ENCODE measurements around the gene OR2D2. TPM values are rescaled to one million over a fixed set of nuclear protein-coding genes. Genes with fewer than 3 reads are reported as not detected.

OR2D2 gene
- total and polyA plus RNA-seq, 12 donors, result 0.11 to 0.34 (median 0.28) TPM; not detected in 9

DNA sequence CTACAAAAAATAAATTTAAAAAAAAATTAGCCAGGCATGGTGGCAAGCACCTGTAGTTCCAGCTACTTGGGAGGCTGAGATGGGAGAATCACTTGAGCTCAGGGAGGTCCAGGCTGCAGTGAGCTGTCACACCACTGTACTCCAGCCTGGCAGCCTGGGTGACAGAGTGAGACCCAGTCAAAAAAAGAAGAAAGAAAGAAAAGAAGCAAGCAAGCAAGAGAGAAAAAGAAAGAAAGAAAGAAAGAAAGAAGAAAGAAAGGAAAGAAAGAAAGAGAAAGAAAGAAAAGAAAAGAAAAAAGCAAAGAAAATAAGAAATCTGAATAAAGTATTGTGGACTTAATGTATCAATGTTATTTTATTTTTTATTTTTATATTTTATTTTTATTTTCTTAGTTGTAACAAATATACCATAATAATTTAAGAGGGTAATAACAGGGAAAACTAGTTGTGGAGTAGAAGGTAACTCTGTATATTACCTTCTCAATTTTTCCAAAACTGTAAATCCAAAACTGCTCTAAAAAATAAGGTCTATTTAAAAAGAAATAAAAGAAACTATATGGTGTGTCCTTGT lies 32.8 kb upstream of the OR2D2 start:
- H3K9me3 ChIP-seq (replicated peaks in 1 of 3), result no peaks in the 10 kb centered on the region
- H3K4me3 ChIP-seq, result no peak overlapping the region
- no peak for TF ChIP-seq POLR2A (IDR thresholded peaks at IDR 0.05)
- TF ChIP-seq, protein P1, sequence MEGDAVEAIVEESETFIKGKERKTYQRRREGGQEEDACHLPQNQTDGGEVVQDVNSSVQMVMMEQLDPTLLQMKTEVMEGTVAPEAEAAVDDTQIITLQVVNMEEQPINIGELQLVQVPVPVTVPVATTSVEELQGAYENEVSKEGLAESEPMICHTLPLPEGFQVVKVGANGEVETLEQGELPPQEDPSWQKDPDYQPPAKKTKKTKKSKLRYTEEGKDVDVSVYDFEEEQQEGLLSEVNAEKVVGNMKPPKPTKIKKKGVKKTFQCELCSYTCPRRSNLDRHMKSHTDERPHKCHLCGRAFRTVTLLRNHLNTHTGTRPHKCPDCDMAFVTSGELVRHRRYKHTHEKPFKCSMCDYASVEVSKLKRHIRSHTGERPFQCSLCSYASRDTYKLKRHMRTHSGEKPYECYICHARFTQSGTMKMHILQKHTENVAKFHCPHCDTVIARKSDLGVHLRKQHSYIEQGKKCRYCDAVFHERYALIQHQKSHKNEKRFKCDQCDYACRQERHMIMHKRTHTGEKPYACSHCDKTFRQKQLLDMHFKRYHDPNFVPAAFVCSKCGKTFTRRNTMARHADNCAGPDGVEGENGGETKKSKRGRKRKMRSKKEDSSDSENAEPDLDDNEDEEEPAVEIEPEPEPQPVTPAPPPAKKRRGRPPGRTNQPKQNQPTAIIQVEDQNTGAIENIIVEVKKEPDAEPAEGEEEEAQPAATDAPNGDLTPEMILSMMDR (IDR thresholded peaks at IDR 0.05), result no peak
- H3K4me1 ChIP-seq (replicated peaks in 1 of 2), result no peaks in the 10 kb centered on the region
- DNase-seq, result no peak
- intact Hi-C loops (cut with DNase I), result no loop called here
- no peak overlapping the region for H3K27ac ChIP-seq
- no peaks in the 10 kb centered on the region for H3K36me3 ChIP-seq (replicated peaks in 1 of 2)
- no peaks in the 10 kb centered on the region for H3K27me3 ChIP-seq

DNA sequence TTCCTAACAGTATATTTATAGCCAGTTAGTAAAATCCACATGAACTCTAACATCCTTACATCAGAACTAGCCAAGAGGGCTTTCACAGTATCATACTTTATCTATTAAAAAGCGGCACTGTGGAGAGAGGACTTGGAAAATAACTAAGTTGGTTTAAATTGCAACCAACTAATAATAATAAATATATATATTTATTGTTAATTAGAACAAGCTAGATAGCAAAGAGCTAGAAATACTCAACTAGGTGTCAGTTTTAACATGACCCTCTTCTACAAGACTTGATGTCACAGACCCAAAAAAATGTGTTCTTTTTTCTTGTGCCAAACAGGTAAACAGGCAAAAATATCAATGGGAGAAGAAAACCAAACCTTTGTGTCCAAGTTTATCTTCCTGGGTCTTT lies 28.4 kb upstream of the OR2D2 start, which contains the start of gene OR2D3:
OR2D3 (plus strand) TSS at position 301 of the 400 bp plus-strand sequence; CDS start at position 301, 0 bp downstream.
- DNase-seq, result no peak
- no peak for TF ChIP-seq POLR2A (IDR thresholded peaks at IDR 0.05)
- TF ChIP-seq, protein P1 (IDR thresholded peaks at IDR 0.05), result no peak
- intact Hi-C loops (cut with DNase I), result no loop called here
- Histone ChIP-seq H3K36me3 (replicated peaks in 1 of 2) (no peaks in the 10 kb centered on the region), H3K4me1 (replicated peaks in 1 of 2) (no peaks in the 10 kb centered on the region), H3K4me3 (no peak within 1 kb of the TSS), H3K27ac (no peak within 1 kb of the TSS), H3K27me3 (no peaks in the 10 kb centered on the region), H3K9me3 (replicated peaks in 1 of 3) (no peaks in the 10 kb centered on the region)
- 82 to 100% (median 88%) methylated on average over 1 of the region's 1 CpG for WGBS, 4 donors

DNA sequence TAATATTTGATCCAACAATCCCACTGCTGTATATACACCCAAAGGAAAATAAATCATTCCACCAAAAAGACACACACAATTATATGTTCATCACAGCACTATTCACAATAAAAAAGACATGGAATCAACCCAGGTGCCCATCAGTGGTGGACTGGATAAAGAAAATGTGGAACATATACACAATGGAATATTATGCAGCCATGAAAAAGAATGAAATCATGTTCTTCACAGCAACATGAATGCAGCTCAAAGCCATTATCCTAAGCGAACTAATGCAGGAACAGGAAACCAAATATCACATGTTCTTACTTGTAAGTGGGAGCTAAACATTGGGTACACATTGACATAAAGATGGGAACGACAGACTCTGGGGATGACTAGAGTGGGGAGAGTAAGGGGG lies 27.4 kb upstream of the OR2D2 start:
- no peaks in the 10 kb centered on the region for H3K36me3 ChIP-seq (replicated peaks in 1 of 2)
- TF ChIP-seq, protein P1 (IDR thresholded peaks at IDR 0.05), result no peak
- TF ChIP-seq POLR2A (IDR thresholded peaks at IDR 0.05), result no peak
- H3K27ac ChIP-seq, result no peak overlapping the region
- 30 to 44% (median 36%) methylated on average over 2 of the region's 2 CpGs for WGBS, 4 donors
- H3K4me3 ChIP-seq, result no peak overlapping the region
- H3K27me3 ChIP-seq, result no peaks in the 10 kb centered on the region
- no peaks in the 10 kb centered on the region for H3K9me3 ChIP-seq (replicated peaks in 1 of 3)
- DNase-seq, result no peak
- H3K4me1 ChIP-seq (replicated peaks in 1 of 2), result no peaks in the 10 kb centered on the region
- intact Hi-C loops (cut with DNase I), result no loop called here

DNA sequence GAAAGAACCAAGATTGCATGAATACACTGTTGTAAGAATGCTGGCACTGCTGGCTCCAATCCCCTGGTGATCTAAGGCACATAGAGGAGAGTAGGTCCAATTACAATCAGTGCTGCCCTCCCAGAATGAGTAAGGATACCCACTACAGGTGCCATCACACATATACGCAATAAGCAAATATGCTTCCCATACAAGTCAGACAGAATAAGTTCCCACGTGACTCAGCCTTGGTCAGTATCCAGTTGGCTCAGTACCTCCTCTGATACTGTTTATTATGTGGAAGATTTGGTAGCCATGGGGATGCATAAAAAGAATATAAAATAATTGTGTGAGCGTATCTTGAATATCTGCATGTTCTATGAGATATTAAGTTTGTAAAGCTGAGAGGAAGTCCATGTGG lies 19.6 kb upstream of the OR2D2 start:
- no peaks in the 10 kb centered on the region for H3K36me3 ChIP-seq (replicated peaks in 1 of 2)
- intact Hi-C loops (cut with DNase I), result no loop called here
- no peaks in the 10 kb centered on the region for H3K9me3 ChIP-seq (replicated peaks in 1 of 3)
- H3K4me3 ChIP-seq, result no peak overlapping the region
- no peak for DNase-seq
- H3K27ac ChIP-seq, result no peak overlapping the region
- no peaks in the 10 kb centered on the region for H3K4me1 ChIP-seq (replicated peaks in 1 of 2)
- no peaks in the 10 kb centered on the region for H3K27me3 ChIP-seq
- TF ChIP-seq POLR2A (IDR thresholded peaks at IDR 0.05), result no peak
- TF ChIP-seq, protein P1 (IDR thresholded peaks at IDR 0.05), result no peak
- 58 to 67% (median 63%) methylated on average over 3 of the region's 3 CpGs for WGBS, 4 donors
